OCI-LY3 (cell line): ENCODE data around the gene SLC13A3.

Source experiments
- CTCF ChIP-seq: fragments of 200-600, 300-600 bp; sonication (generic); IDR thresholded peaks from 2 replicates; pipeline ENCODE4 v1.5.1; 2014; ENCODE audit warnings: antibody characterized with exemption, low read length, low read depth
- EZH2phosphoT487 ChIP-seq: fragments of 200-600 bp; shearing (Covaris generic); IDR thresholded peaks from 2 replicates; pipeline ENCODE4 v1.6.1; 2018; ENCODE audit warnings: antibody characterized with exemption, mixed run types, low read depth

- no peak for TF ChIP-seq CTCF
- TF ChIP-seq EZH2phosphoT487: no peak
Observed at GRCh38 chr20:46644733-46645132, 6.5 kb downstream of the SLC13A3 start.
